ENCODE results near the gene AASDHPPT.

- TF ChIP-seq CTCF (IDR thresholded peaks at IDR 0.05) (no peak), POLR2A (IDR thresholded peaks at IDR 0.05) (no peak), POLR2AphosphoS5 (IDR thresholded peaks at IDR 0.05) (no peak)
These were observed 60.3 kb downstream of the AASDHPPT start for GRCh38 chr11:106137758-106138157.

Measured in stomach (tissue), 4 donors.